Measurements from ENCODE around the gene RAD54L.
"Not testable (repeated sequence)": the region's sequence is repeated elsewhere in the genome, so short reads cannot be mapped to it uniquely, and the experiment has no call there.

RAD54L gene

GRCh38 chr1:46288485-46289133 lies 41.0 kb downstream of the RAD54L start:
- no peak for DNase-seq

- DNase-seq: no peak
Observed at GRCh38 chr1:46289134-46289494, 41.6 kb downstream of the RAD54L start.

GRCh38 chr1:46289976-46290375 lies 42.4 kb downstream of the RAD54L start:
- DNase-seq: no peak

GRCh38 chr1:46295306-46295705 lies 47.7 kb downstream of the RAD54L start:
- no peak for DNase-seq

- no peak for DNase-seq
Observed at GRCh38 chr1:46298387-46298786, 50.8 kb downstream of the RAD54L start.

- DNase-seq: peak; percentile 38 to 50
Observed at GRCh38 chr1:46300673-46301405, 53.3 kb downstream of the RAD54L start.

GRCh38 chr1:46301406-46301807 lies 53.8 kb downstream of the RAD54L start:
- DNase-seq: peak in 1 of 2 experiments; percentile 45

GRCh38 chr1:46301808-46302640 lies 54.5 kb downstream of the RAD54L start:
- DNase-seq: peak in 1 of 2 experiments; percentile 24

GRCh38 chr1:46302641-46303037 lies 55.1 kb downstream of the RAD54L start:
- no peak for DNase-seq

- peak; percentile 95 for DNase-seq
Observed at GRCh38 chr1:46303038-46303871, 55.7 kb downstream of the RAD54L start, which contains the start of the genes LRRC41 and UQCRH. LRRC41 (minus strand) TSS chr1:46303616; CDS start chr1:46303322, 294 bp downstream. UQCRH (plus strand) TSS chr1:46303698; CDS start chr1:46303767, 69 bp downstream.

- peak; percentile 41 to 42 for DNase-seq
Observed at GRCh38 chr1:46303872-46304326, 56.3 kb downstream of the RAD54L start.

- DNase-seq: no peak
Observed at GRCh38 chr1:46306159-46306530, 58.6 kb downstream of the RAD54L start.

- DNase-seq: no peak
Observed at GRCh38 chr1:46309401-46310159, 62.0 kb downstream of the RAD54L start.

- no peak for DNase-seq
Observed at GRCh38 chr1:46310321-46310720, 62.8 kb downstream of the RAD54L start.

- no peak for DNase-seq
Observed at GRCh38 chr1:46315669-46316403, 68.3 kb downstream of the RAD54L start.

- DNase-seq: no peak
Observed at GRCh38 chr1:46317323-46317722, 69.8 kb downstream of the RAD54L start.

- not testable (repeated sequence) for DNase-seq
Observed at GRCh38 chr1:46319301-46319700, 71.7 kb downstream of the RAD54L start.

- not testable (repeated sequence) for DNase-seq
Observed at GRCh38 chr1:46319960-46320914, 72.7 kb downstream of the RAD54L start.

GRCh38 chr1:46322191-46322590 lies 74.6 kb downstream of the RAD54L start:
- not testable (repeated sequence) for DNase-seq

Data from Kasumi-1 (cell line).